ENCODE measurements around the gene LMCD1.

LMCD1 gene

GRCh38 chr3:8573342-8573926 lies 71.8 kb downstream of the LMCD1 start:
- no peak overlapping the region for H3K4me3 ChIP-seq (ENCODE audit: low read depth, low read length)
- TF ChIP-seq, protein P1, sequence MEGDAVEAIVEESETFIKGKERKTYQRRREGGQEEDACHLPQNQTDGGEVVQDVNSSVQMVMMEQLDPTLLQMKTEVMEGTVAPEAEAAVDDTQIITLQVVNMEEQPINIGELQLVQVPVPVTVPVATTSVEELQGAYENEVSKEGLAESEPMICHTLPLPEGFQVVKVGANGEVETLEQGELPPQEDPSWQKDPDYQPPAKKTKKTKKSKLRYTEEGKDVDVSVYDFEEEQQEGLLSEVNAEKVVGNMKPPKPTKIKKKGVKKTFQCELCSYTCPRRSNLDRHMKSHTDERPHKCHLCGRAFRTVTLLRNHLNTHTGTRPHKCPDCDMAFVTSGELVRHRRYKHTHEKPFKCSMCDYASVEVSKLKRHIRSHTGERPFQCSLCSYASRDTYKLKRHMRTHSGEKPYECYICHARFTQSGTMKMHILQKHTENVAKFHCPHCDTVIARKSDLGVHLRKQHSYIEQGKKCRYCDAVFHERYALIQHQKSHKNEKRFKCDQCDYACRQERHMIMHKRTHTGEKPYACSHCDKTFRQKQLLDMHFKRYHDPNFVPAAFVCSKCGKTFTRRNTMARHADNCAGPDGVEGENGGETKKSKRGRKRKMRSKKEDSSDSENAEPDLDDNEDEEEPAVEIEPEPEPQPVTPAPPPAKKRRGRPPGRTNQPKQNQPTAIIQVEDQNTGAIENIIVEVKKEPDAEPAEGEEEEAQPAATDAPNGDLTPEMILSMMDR (IDR thresholded peaks at IDR 0.05; ENCODE audit: low read depth, low read length) = no peak
- H3K9me3 ChIP-seq (ENCODE audit: severe bottlenecking) = no peaks in the 10 kb centered on the region
- H3K27me3 ChIP-seq (ENCODE audit: insufficient read depth, low read depth, severe bottlenecking) = no peaks in the 10 kb centered on the region
- no peak for DNase-seq
- H3K27ac ChIP-seq = no peak overlapping the region
- H3K36me3 ChIP-seq = peaks cover 8% of the 10 kb centered on the region

DNA sequence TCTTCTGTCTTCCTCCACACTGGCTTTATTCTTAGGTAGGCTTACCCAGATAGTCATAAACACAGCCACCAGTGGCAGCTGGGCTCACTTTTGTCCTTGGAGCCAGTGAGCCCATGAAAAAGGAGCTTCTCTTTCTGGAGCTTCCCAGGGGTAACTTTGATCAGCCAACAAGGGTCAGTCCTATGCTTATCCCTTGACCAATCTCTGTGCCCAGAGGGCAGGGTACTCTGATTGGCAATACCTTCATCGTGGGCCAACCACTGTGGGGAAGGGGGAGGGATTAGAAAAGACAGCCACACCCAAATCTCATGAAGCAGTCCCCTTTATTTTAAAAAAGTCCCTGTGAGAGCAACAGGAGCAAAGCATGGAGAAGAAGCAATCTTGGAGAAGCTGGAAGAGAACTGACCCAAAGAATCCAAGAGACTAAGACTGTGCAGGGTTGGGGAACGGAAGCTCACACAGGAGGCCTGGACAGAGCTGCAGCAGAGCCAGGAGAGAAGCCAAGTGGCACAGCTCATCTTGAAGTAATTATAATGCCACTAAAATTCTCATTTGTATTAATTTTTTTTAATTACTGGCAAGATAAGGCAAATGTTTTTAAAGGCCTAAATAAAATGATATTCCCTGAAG lies 72.5 kb downstream of the LMCD1 start:
- no peak for DNase-seq
- peaks cover 3% of the 10 kb centered on the region for H3K36me3 ChIP-seq
- no peaks in the 10 kb centered on the region for H3K9me3 ChIP-seq (ENCODE audit: severe bottlenecking)
- H3K4me3 ChIP-seq (ENCODE audit: low read depth, low read length) = no peak overlapping the region
- no peak overlapping the region for H3K27ac ChIP-seq
- TF ChIP-seq, protein P1 (IDR thresholded peaks at IDR 0.05; ENCODE audit: low read depth, low read length) = no peak
- no peaks in the 10 kb centered on the region for H3K27me3 ChIP-seq (ENCODE audit: insufficient read depth, low read depth, severe bottlenecking)

GRCh38 chr3:8574670-8575322 lies 73.2 kb downstream of the LMCD1 start:
- H3K27me3 ChIP-seq (ENCODE audit: insufficient read depth, low read depth, severe bottlenecking) = no peaks in the 10 kb centered on the region

GRCh38 chr3:8575364-8576104 lies 73.9 kb downstream of the LMCD1 start:
- H3K4me3 ChIP-seq (ENCODE audit: low read depth, low read length) = no peak overlapping the region
- H3K27me3 ChIP-seq (ENCODE audit: insufficient read depth, low read depth, severe bottlenecking) = no peaks in the 10 kb centered on the region
- TF ChIP-seq, protein P1 (IDR thresholded peaks at IDR 0.05; ENCODE audit: low read depth, low read length) = no peak
- no peaks in the 10 kb centered on the region; the same call in 1 of the 2 replicates for H3K36me3 ChIP-seq
- H3K9me3 ChIP-seq (ENCODE audit: severe bottlenecking) = no peaks in the 10 kb centered on the region
- no peak for DNase-seq
- H3K27ac ChIP-seq = no peak overlapping the region

More at GRCh38 chr3:8574670-8575322, 73.2 kb downstream of the LMCD1 start:
- no peaks in the 10 kb centered on the region; the same call in 1 of the 2 replicates for H3K36me3 ChIP-seq
- H3K27ac ChIP-seq = no peak overlapping the region
- no peak overlapping the region for H3K4me3 ChIP-seq (ENCODE audit: low read depth, low read length)
- TF ChIP-seq, protein P1 (IDR thresholded peaks at IDR 0.05; ENCODE audit: low read depth, low read length) = no peak
- no peaks in the 10 kb centered on the region for H3K9me3 ChIP-seq (ENCODE audit: severe bottlenecking)
- no peak for DNase-seq

GRCh38 chr3:8576436-8576835 lies 74.8 kb downstream of the LMCD1 start:
- Histone ChIP-seq H3K27ac (no peak overlapping the region), H3K27me3 (ENCODE audit: insufficient read depth, low read depth, severe bottlenecking) (no peaks in the 10 kb centered on the region), H3K4me3 (ENCODE audit: low read depth, low read length) (no peak overlapping the region), H3K36me3 (no peaks in the 10 kb centered on the region; the same call in 1 of the 2 replicates), H3K9me3 (ENCODE audit: severe bottlenecking) (no peaks in the 10 kb centered on the region)
- no peak for DNase-seq
- TF ChIP-seq, protein P1 (IDR thresholded peaks at IDR 0.05; ENCODE audit: low read depth, low read length) = no peak
